Spleen (tissue), 11 donors: ENCODE results near the gene ACAD11. TPM values are rescaled to one million over a fixed set of nuclear protein-coding genes. Genes with fewer than 3 reads are reported as not detected.

Experiments used
- DNase-seq: peaks from one replicate; pipeline ENCODE4 v3.0.0-alpha.2; 2020
- H3K27ac ChIP-seq, 8 donors: fragments of 200-600 bp; sonication (generic) in 7 of 8; 1 replicate in 4 of 8; 2 replicates in 4 of 8; pipeline versions ENCODE4 v1.5.0 to v1.8.0; 2016 to 2021; ENCODE audit warnings: inconsistent platforms in 4 of 8, mild to moderate bottlenecking in 4 of 8, moderate library complexity in 1 of 8
- H3K27me3 ChIP-seq, 7 donors: fragments of 200-600 bp; sonication (generic) in 6 of 7; replicated peaks in 1 of 7; 1 replicate in 4 of 7; 2 replicates in 3 of 7; pipeline versions ENCODE4 v1.5.0 to v1.8.0; 2016 to 2021; ENCODE audit warnings: inconsistent platforms in 3 of 7, mild to moderate bottlenecking in 1 of 7
- H3K36me3 ChIP-seq, 6 donors: fragments of 200-600 bp; sonication (generic) in 5 of 6; 1 replicate in 4 of 6; 2 replicates in 2 of 6; pipeline versions ENCODE4 v1.5.0 to v1.8.0; 2016 to 2021; ENCODE audit warnings: inconsistent platforms in 2 of 6
- H3K4me1 ChIP-seq, 6 donors: fragments of 200-600 bp; sonication (generic) in 5 of 6; 1 replicate in 3 of 6; 2 replicates in 3 of 6; pipeline versions ENCODE4 v1.5.0 to v1.8.0; 2016 to 2021; ENCODE audit warnings: inconsistent platforms in 3 of 6
- H3K4me3 ChIP-seq, 8 donors: fragments of 200-600 bp; sonication (generic) in 7 of 8; 1 replicate in 4 of 8; 2 replicates in 4 of 8; pipeline versions ENCODE4 v1.5.0 to v1.8.0; 2016 to 2021; ENCODE audit warnings: inconsistent platforms in 4 of 8, mild to moderate bottlenecking in 4 of 8, moderate library complexity in 2 of 8
- H3K9me3 ChIP-seq, 8 donors: fragments of 200-600 bp; sonication (generic) in 7 of 8; 1 replicate in 4 of 8; 2 replicates in 4 of 8; pipeline versions ENCODE4 v1.5.0 to v1.8.0; 2016 to 2021; ENCODE audit warnings: inconsistent platforms in 4 of 8
- CTCF ChIP-seq, 11 experiments: fragments of 200-600 bp in 7 of 11; fragments of 450-650 bp in 4 of 11; sonication (generic) in 4 of 11; IDR thresholded peaks in 8 of 11; conservative IDR thresholded peaks in 3 of 11; 1 replicate in 7 of 11; 2 replicates in 4 of 11; pipeline versions ENCODE4 v1.4.0 to v1.8.0; 2016 to 2021; ENCODE audit warnings: antibody characterized with exemption in 11 of 11, inconsistent platforms in 4 of 11, mild to moderate bottlenecking in 1 of 11
- POLR2A ChIP-seq, 3 donors: fragments of 450-650 bp; IDR thresholded peaks; one replicate each; pipeline ENCODE4 v1.5.1; 2017; ENCODE audit warnings: antibody characterized with exemption in 3 of 3, mild to moderate bottlenecking in 1 of 3
- POLR2AphosphoS5 ChIP-seq, 3 donors: sonication (generic); formaldehyde crosslinking; IDR thresholded peaks; one replicate each; pipeline ENCODE4 v1.5.1; 2017; ENCODE audit warnings: antibody characterized with exemption in 3 of 3
- WGBS, 5 donors: extraction: QIAGEN DNeasy Blood & Tissue Kit in 3 of 5; methylation state at CpG; one replicate each; pipeline versions ENCODE4 v1.1.5 to v1.1.7; 2013 to 2018; 5-methylcytosine and 5-hydroxymethylcytosine counted together
- intact Hi-C: fragments of 100-400 bp; cut with DNase I; formaldehyde crosslinking; loops from one replicate; pipeline ENCODE4 v1.15.0; 2023; ENCODE audit warnings: low total_unique reads
- polyA plus RNA-seq, 3 donors: library from polyadenylated mRNA; stranded (reverse); fragments of 200-250 nt; gene quantifications; one replicate each; pipeline ENCODE4 v1.2.1, GENCODE V29; 2013
- total RNA-seq, 7 donors: library from RNA; depleted of rRNA in 3 of 7; stranded (reverse); fragments of >200 nt in 3 of 7; fragmentation: NEBNext Ultra II Directional in 4 of 7; extraction: Animal tissue kit (Norgen Biotek cat#: 25700) in 4 of 7; gene quantifications; one replicate each; pipeline versions ENCODE4 v1.1.0 to v1.2.1, GENCODE V29; 2016 to 2021
- donor health status: healthy with polysubstance abuse.
- donor health status: DM: no; HTN: no; CAD: no; lungs with moderate emphysema.
- donor health status: DM: no; HTN: no; CAD: no.
- donor health status: Bipolar disorder and iron deficiency.
- donor health status: healthy.
- donor health status: DM: no; HTN: no; CAD: no.
- donor health status: DM: yes; HTN: yes; CAD: no.

Gene ACAD11
- total and polyA plus RNA-seq, 10 donors: 6.8 to 40.0 (median 24.7) TPM

GRCh38 chr3:132637590-132637989 lies 22.0 kb downstream of the ACAD11 start:
- H3K27ac ChIP-seq: no peak overlapping the region
- intact Hi-C loops: no loop called here

GRCh38 chr3:132635052-132635451 lies 24.6 kb downstream of the ACAD11 start:
- Histone ChIP-seq H3K4me3 (no peak overlapping the region), H3K27me3 (no peaks in the 10 kb centered on the region), H3K9me3 (no peaks in the 10 kb centered on the region), H3K4me1 (no peaks in the 10 kb centered on the region), H3K27ac (no peak overlapping the region), H3K36me3 (peaks cover 3 to 68% (median 26%) of the 10 kb centered on the region in 6 donors)
- intact Hi-C loops: no loop called here
- no peak for TF ChIP-seq POLR2AphosphoS5 (IDR thresholded peaks at IDR 0.05)
- TF ChIP-seq CTCF (IDR thresholded peaks at IDR 0.05 in 8 of 11, conservative IDR thresholded peaks at IDR 0.05 in 3 of 11): no peak
- no peak for TF ChIP-seq POLR2A (IDR thresholded peaks at IDR 0.05)
- DNase-seq: no peak

More at GRCh38 chr3:132637590-132637989, 22.0 kb downstream of the ACAD11 start:
- no peaks in the 10 kb centered on the region for H3K9me3 ChIP-seq
- peaks cover 3 to 68% (median 26%) of the 10 kb centered on the region in 6 donors for H3K36me3 ChIP-seq
- no peaks in the 10 kb centered on the region for H3K27me3 ChIP-seq
- WGBS, 5 donors: 67 to 75% (median 69%) methylated on average over 1 of the region's 1 CpG
- no peak overlapping the region for H3K4me3 ChIP-seq
- peaks cover 0 to 6% (median 0%) of the 10 kb centered on the region in 6 donors for H3K4me1 ChIP-seq
- TF ChIP-seq POLR2AphosphoS5 (IDR thresholded peaks at IDR 0.05) (no peak), CTCF (IDR thresholded peaks at IDR 0.05 in 8 of 11, conservative IDR thresholded peaks at IDR 0.05 in 3 of 11) (no peak), POLR2A (IDR thresholded peaks at IDR 0.05) (no peak)
- DNase-seq: no peak

- peaks cover 0 to 70% (median 24%) of the 10 kb centered on the region in 6 donors for H3K36me3 ChIP-seq
- DNase-seq: no peak
Measured at GRCh38 chr3:132630612-132631011, 29.0 kb downstream of the ACAD11 start.

GRCh38 chr3:132629928-132630327 lies 29.7 kb downstream of the ACAD11 start:
- intact Hi-C loops: no loop called here
- 71 to 84% (median 81%) methylated on average over 1 of the region's 1 CpG for WGBS, 5 donors
- H3K27me3 ChIP-seq: no peaks in the 10 kb centered on the region
- no peak overlapping the region for H3K4me3 ChIP-seq
- peaks cover 0 to 67% (median 25%) of the 10 kb centered on the region in 6 donors for H3K36me3 ChIP-seq
- H3K9me3 ChIP-seq: no peaks in the 10 kb centered on the region
- no peak for DNase-seq
- no peak overlapping the region for H3K27ac ChIP-seq
- no peaks in the 10 kb centered on the region for H3K4me1 ChIP-seq
- no peak for TF ChIP-seq CTCF (IDR thresholded peaks at IDR 0.05 in 8 of 11, conservative IDR thresholded peaks at IDR 0.05 in 3 of 11)
- TF ChIP-seq POLR2A (IDR thresholded peaks at IDR 0.05): no peak
- no peak for TF ChIP-seq POLR2AphosphoS5 (IDR thresholded peaks at IDR 0.05)

More at GRCh38 chr3:132630612-132631011, 29.0 kb downstream of the ACAD11 start:
- no peak overlapping the region for H3K4me3 ChIP-seq
- WGBS, 5 donors: 95 to 98% (median 97%) methylated on average over 7 of the region's 7 CpGs
- TF ChIP-seq POLR2AphosphoS5 (IDR thresholded peaks at IDR 0.05): no peak
- no peak for TF ChIP-seq POLR2A (IDR thresholded peaks at IDR 0.05)
- no peak for TF ChIP-seq CTCF (IDR thresholded peaks at IDR 0.05 in 8 of 11, conservative IDR thresholded peaks at IDR 0.05 in 3 of 11)
- H3K27me3 ChIP-seq: no peaks in the 10 kb centered on the region
- H3K27ac ChIP-seq: no peak overlapping the region
- H3K9me3 ChIP-seq: no peaks in the 10 kb centered on the region
- no peaks in the 10 kb centered on the region for H3K4me1 ChIP-seq
- intact Hi-C loops: no loop called here
